ENCODE measurements around the gene ZDHHC14. TPM values are rescaled to one million over a fixed set of nuclear protein-coding genes. Genes with fewer than 3 reads are reported as not detected.
"Not testable (repeated sequence)": the region's sequence is repeated elsewhere in the genome, so short reads cannot be mapped to it uniquely, and the experiment has no call there.

Gene ZDHHC14
- total RNA-seq, 2 donors from 2014 or later, result 3.6 to 5.2 TPM

GRCh38 chr6:157385482-157385881, 4.5 kb downstream of the ZDHHC14 start:
- Mint-ChIP-seq H3K27me3 (peaks cover 6% of the 10 kb centered on the region), H3K4me1 (peaks cover 23% of the 10 kb centered on the region), H3K36me3 (ENCODE audit: low read depth) (peaks cover 3% of the 10 kb centered on the region), H3K4me3 (no peak overlapping the region), H3K27ac (no peak overlapping the region)
- ATAC-seq (no peak), DNase-seq (no peak)
- no peaks in the 10 kb centered on the region for H3K9me3 ChIP-seq (ENCODE audit: control insufficient read depth, low read length, poor library complexity, severe bottlenecking)

- Mint-ChIP-seq H3K4me3 (no peak overlapping the region), H3K4me1 (peaks cover 23% of the 10 kb centered on the region), H3K27me3 (peaks cover 6% of the 10 kb centered on the region), H3K36me3 (ENCODE audit: low read depth) (peaks cover 3% of the 10 kb centered on the region), H3K27ac (no peak overlapping the region)
- no peak for ATAC-seq
- H3K9me3 ChIP-seq (ENCODE audit: control insufficient read depth, low read length, poor library complexity, severe bottlenecking), result peaks cover 4% of the 10 kb centered on the region
- no peak for DNase-seq
Observed at GRCh38 chr6:157386023-157386422, 5.0 kb downstream of the ZDHHC14 start.

GRCh38 chr6:157386454-157386853, 5.5 kb downstream of the ZDHHC14 start:
- Mint-ChIP-seq H3K36me3 (ENCODE audit: low read depth) (peaks cover 3% of the 10 kb centered on the region), H3K27ac (no peak overlapping the region), H3K4me1 (peaks cover 23% of the 10 kb centered on the region), H3K27me3 (peaks cover 6% of the 10 kb centered on the region), H3K4me3 (no peak overlapping the region)
- ATAC-seq, result no peak
- no peak for DNase-seq
- peaks cover 4% of the 10 kb centered on the region for H3K9me3 ChIP-seq (ENCODE audit: control insufficient read depth, low read length, poor library complexity, severe bottlenecking)

DNA sequence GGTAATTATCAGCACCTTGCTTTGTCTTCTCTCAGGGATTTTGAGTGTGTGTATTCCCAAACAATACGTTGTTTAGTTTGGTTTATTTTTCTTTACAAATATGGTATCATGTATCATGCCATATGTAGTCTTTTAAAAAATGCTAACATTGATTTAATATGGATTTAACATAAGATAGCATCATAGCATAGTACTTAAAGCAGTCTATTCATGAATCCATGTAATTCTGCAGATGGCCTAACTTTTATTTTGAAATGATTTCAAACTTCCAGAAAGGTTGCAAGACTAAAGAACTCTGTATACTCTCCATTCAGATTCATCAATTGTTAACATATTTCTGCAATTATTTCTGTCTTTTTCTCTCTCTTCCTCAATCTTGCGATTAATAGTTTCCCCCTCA, 7.9 kb downstream of the ZDHHC14 start:
- H3K9me3 ChIP-seq (ENCODE audit: control insufficient read depth, low read length, poor library complexity, severe bottlenecking), result peaks cover 4% of the 10 kb centered on the region
- H3K27ac Mint-ChIP-seq, result no peak overlapping the region
- peaks cover 8% of the 10 kb centered on the region for H3K36me3 Mint-ChIP-seq (ENCODE audit: low read depth)
- H3K4me1 Mint-ChIP-seq, result peaks cover 15% of the 10 kb centered on the region
- no peak for DNase-seq
- no peak overlapping the region for H3K4me3 Mint-ChIP-seq
- ATAC-seq, result no peak
- peaks cover 5% of the 10 kb centered on the region for H3K27me3 Mint-ChIP-seq

DNA sequence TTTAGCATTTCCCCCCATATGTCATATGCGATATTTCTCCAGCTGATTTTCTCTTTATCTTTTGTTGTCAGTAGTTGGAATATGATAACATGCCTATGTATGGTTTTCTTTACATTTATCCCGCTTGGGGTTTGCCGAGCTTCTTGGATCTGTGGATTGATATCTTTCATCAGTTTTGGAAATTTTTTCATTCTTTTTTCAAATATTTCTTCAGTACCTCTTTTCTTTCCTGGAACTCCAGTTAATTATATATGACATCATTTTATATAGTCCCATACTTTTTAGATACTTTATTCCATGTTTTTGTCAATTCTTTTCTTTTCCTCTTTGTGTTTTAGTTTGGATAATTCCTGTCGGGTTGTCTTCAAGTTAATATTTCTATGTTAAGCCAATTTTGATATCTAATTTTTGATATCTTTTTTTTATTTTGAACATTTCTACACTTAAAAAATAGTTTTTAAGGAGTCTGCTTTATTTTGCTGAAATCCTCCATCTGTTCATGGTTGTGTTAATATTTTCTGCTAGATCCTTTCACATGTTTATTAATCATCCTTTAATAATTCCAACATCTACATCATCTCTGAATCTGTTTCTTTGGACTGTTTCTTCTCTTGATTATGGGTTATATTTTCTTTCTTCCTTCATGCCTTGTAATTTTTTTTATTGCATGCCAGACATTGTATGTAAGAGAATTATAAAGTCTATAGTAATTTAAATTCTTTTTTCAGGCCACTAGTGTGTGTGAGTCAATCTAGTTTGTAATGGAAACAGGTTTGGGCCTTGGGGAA, 9.5 kb downstream of the ZDHHC14 start:
- no peak for DNase-seq

DNA sequence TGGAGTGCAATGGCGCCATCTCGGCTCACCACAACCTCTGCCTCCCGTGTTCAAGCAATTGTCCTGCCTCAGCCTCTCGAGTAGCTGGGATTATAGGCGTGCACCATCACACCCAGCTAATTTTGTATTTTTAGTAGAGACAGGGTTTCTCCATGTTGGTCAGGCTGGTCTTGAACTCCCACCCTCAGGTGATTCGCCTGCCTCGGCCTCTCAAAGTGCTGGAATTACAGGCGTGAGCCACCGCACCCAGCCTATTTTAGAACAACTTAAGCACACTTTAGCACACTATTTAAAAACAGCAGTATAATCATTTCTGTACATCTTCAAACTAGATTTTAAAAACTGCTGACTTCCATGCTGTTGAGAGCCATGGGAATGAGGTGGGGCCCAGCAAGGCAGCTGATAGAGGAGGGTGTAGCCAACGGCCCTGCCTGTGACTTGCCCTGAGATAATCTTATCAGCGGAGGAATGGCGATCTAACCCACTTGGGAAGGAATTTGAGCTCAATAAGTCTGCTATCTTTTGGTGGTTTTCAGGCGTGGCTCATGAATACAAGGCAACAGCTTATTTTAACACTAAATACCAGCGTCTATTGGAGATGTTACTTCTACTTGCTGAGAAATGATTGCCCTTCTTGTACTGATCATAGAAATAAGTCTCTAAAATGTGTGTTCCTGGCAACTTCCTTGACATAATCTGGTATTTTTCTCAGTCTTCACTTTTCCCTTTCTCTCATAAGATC, 12.1 kb downstream of the ZDHHC14 start:
- DNase-seq (no peak), ATAC-seq (no peak)
- H3K27ac Mint-ChIP-seq, result no peak overlapping the region
- peaks cover 10% of the 10 kb centered on the region for H3K36me3 Mint-ChIP-seq (ENCODE audit: low read depth)
- peaks cover 7% of the 10 kb centered on the region for H3K4me1 Mint-ChIP-seq
- H3K9me3 ChIP-seq (ENCODE audit: control insufficient read depth, low read length, poor library complexity, severe bottlenecking), result peaks cover 4% of the 10 kb centered on the region
- no peaks in the 10 kb centered on the region for H3K27me3 Mint-ChIP-seq
- H3K4me3 Mint-ChIP-seq, result no peak overlapping the region

More for the DNA sequence above, 9.5 kb downstream of the ZDHHC14 start:
- peaks cover 9% of the 10 kb centered on the region for H3K4me1 Mint-ChIP-seq
- no peak for ATAC-seq
- no peak overlapping the region for H3K4me3 Mint-ChIP-seq
- no peak overlapping the region for H3K27ac Mint-ChIP-seq
- H3K27me3 Mint-ChIP-seq, result no peaks in the 10 kb centered on the region
- peaks cover 4% of the 10 kb centered on the region for H3K9me3 ChIP-seq (ENCODE audit: control insufficient read depth, low read length, poor library complexity, severe bottlenecking)
- peaks cover 10% of the 10 kb centered on the region for H3K36me3 Mint-ChIP-seq (ENCODE audit: low read depth)

GRCh38 chr6:157393669-157394327, 12.8 kb downstream of the ZDHHC14 start:
- Mint-ChIP-seq H3K4me3 (no peak overlapping the region), H3K27me3 (no peaks in the 10 kb centered on the region), H3K27ac (no peak overlapping the region), H3K4me1 (peaks cover 7% of the 10 kb centered on the region), H3K36me3 (ENCODE audit: low read depth) (peaks cover 10% of the 10 kb centered on the region)
- no peak for DNase-seq
- peaks cover 4% of the 10 kb centered on the region for H3K9me3 ChIP-seq (ENCODE audit: control insufficient read depth, low read length, poor library complexity, severe bottlenecking)
- no peak for ATAC-seq

DNA sequence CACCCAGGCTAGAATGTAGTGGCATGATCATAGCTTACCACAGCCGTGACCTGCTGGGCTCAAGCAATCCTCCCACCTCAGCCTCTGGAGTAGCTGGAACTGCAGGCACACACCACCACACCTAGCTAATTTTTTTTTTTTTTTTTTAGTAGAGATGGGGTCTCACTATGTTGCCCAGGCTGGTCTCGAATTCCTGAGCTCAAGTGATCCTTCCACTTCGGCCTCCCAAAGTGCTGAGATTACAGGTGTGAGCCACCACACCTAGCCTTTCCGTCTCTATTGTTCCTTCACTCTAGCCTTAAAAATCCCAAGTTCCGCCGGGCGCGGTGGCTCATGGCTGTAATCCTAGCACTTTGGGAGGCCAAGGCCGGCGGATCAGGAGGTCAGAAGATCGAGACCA, 14.2 kb downstream of the ZDHHC14 start:
- not testable (repeated sequence) for H3K9me3 ChIP-seq (ENCODE audit: control insufficient read depth, low read length, poor library complexity, severe bottlenecking); H3K4me1 Mint-ChIP-seq; H3K36me3 Mint-ChIP-seq (ENCODE audit: low read depth); ATAC-seq; H3K27ac Mint-ChIP-seq; H3K4me3 Mint-ChIP-seq; H3K27me3 Mint-ChIP-seq; DNase-seq

- no peak overlapping the region for H3K27ac Mint-ChIP-seq
- H3K4me3 Mint-ChIP-seq, result no peak overlapping the region
Observed at GRCh38 chr6:157396026-157396425, 15.0 kb downstream of the ZDHHC14 start.

GRCh38 chr6:157397660-157398059, 16.7 kb downstream of the ZDHHC14 start:
- Mint-ChIP-seq H3K27ac (no peak overlapping the region), H3K4me1 (peaks cover 11% of the 10 kb centered on the region), H3K36me3 (ENCODE audit: low read depth) (peaks cover 11% of the 10 kb centered on the region), H3K27me3 (no peaks in the 10 kb centered on the region), H3K4me3 (no peak overlapping the region)
- H3K9me3 ChIP-seq (ENCODE audit: control insufficient read depth, low read length, poor library complexity, severe bottlenecking), result no peaks in the 10 kb centered on the region
- DNase-seq, result no peak
- ATAC-seq, result no peak

More at GRCh38 chr6:157396026-157396425, 15.0 kb downstream of the ZDHHC14 start:
- peaks cover under 1% of the 10 kb centered on the region for H3K9me3 ChIP-seq (ENCODE audit: control insufficient read depth, low read length, poor library complexity, severe bottlenecking)
- no peak for ATAC-seq
- peaks cover 14% of the 10 kb centered on the region for H3K36me3 Mint-ChIP-seq (ENCODE audit: low read depth)
- no peaks in the 10 kb centered on the region for H3K27me3 Mint-ChIP-seq
- H3K4me1 Mint-ChIP-seq, result peaks cover 11% of the 10 kb centered on the region
- no peak for DNase-seq

GRCh38 chr6:157398151-157398550, 17.2 kb downstream of the ZDHHC14 start:
- DNase-seq (no peak), ATAC-seq (no peak)
- Mint-ChIP-seq H3K36me3 (ENCODE audit: low read depth) (peaks cover 11% of the 10 kb centered on the region), H3K4me3 (no peak overlapping the region), H3K27me3 (no peaks in the 10 kb centered on the region), H3K4me1 (peaks cover 11% of the 10 kb centered on the region), H3K27ac (no peak overlapping the region)
- H3K9me3 ChIP-seq (ENCODE audit: control insufficient read depth, low read length, poor library complexity, severe bottlenecking), result no peaks in the 10 kb centered on the region

GRCh38 chr6:157400676-157401075, 19.7 kb downstream of the ZDHHC14 start:
- ATAC-seq (no peak), DNase-seq (no peak)
- H3K4me3 Mint-ChIP-seq, result no peak overlapping the region
- H3K36me3 Mint-ChIP-seq (ENCODE audit: low read depth), result peaks cover 4% of the 10 kb centered on the region
- H3K27ac Mint-ChIP-seq, result no peak overlapping the region
- no peaks in the 10 kb centered on the region for H3K27me3 Mint-ChIP-seq
- peaks cover 4% of the 10 kb centered on the region for H3K4me1 Mint-ChIP-seq
- H3K9me3 ChIP-seq (ENCODE audit: control insufficient read depth, low read length, poor library complexity, severe bottlenecking), result no peaks in the 10 kb centered on the region

DNA sequence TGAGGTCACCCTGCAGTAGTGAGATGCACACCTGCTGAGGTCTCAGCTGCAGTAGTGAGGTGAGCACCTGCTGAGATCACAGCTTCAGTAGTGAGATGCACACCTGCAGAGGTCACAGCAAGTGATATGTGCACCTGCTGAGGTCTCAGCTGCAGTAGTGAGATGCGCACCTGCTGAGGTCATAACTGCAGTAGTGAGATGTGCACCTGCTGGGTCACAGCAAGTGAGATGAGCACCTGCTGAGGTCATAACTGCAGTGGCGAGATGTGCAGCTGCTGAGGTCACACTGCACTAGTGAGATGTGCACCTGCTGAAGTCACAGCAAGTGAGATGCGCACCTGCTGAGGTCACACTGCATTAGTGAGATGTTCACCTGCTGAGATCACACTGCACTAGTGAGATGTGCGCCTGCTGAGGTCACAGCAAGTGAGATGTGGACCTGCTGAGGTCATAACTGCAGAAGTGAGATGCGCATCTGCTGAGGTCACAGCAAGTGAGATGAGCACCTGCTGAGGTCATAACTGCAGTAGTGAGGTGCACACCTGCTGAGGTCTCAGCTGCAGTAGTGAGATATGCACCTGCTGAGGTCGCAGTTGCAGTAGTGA, 20.8 kb downstream of the ZDHHC14 start:
- H3K36me3 Mint-ChIP-seq (ENCODE audit: low read depth), result peaks cover 4% of the 10 kb centered on the region
- no peaks in the 10 kb centered on the region for H3K27me3 Mint-ChIP-seq
- no peak overlapping the region for H3K4me3 Mint-ChIP-seq
- no peak for DNase-seq
- H3K9me3 ChIP-seq (ENCODE audit: control insufficient read depth, low read length, poor library complexity, severe bottlenecking), result no peaks in the 10 kb centered on the region
- H3K4me1 Mint-ChIP-seq, result peaks cover 4% of the 10 kb centered on the region
- ATAC-seq, result no peak
- no peak overlapping the region for H3K27ac Mint-ChIP-seq

All from T-helper 17 cell (primary cell).